ENCODE data around the gene JSRP1. TPM values are rescaled to one million over a fixed set of nuclear protein-coding genes. Genes with fewer than 3 reads are reported as not detected.

JSRP1 gene
- polyA plus RNA-seq, 1 of the 3 experiments (the other 2 are of a cell fraction), result 0.76 TPM

DNA sequence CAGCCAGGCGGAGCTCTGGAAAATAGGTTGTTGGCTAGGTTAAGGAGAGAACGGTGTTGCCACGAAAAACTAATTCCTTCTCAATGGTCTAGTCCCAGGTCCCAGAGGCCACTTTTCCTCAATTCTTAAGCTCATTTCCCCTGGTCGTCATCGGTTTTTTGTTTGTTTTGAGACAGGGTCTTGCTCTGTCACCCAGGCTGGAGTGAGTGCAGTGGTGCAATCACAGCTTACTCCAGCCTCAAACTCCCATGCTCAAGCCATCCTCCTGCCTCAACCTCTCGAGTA is 18.4 kb downstream of the JSRP1 start:
- Histone ChIP-seq H3K4me2 (peak overlapping the region; percentile 98), H3K4me1 (ENCODE audit: control insufficient read depth in 1 of 2, insufficient read depth in 2 of 2, low read depth in 1 of 2, low read length in 1 of 2) (peaks cover 21 to 50% of the 10 kb centered on the region in 2 experiments; a peak in 3 of 4 replicates), H3K9me2 (no peaks in the 10 kb centered on the region), H3K9me3 (no peaks in the 10 kb centered on the region), H3K27me3 (ENCODE audit: insufficient read depth) (no peaks in the 10 kb centered on the region), H3K27ac (ENCODE audit: low read depth in 2 of 2, low read length in 1 of 2) (peak overlapping the region in 1 of 2 experiments; percentile 96; a peak in 3 of 4 replicates), H3K79me2 (ENCODE audit: insufficient read depth) (peaks cover 95% of the 10 kb centered on the region), H2AFZ (ENCODE audit: low read depth) (no peak overlapping the region), H3F3A (replicated peaks; ENCODE audit: insufficient read depth) (peaks cover 21% of the 10 kb centered on the region), H3K4me3 (ENCODE audit: low read depth in 2 of 2, low read length in 1 of 2) (peak overlapping the region; percentile 76 to 89), H4K20me1 (ENCODE audit: insufficient read depth) (peaks cover 64% of the 10 kb centered on the region), H3K9ac (peak overlapping the region; percentile 95; the same call in 1 of the 2 replicates), H3K36me3 (replicated peaks in 1 of 2; ENCODE audit: control insufficient read depth in 1 of 2, insufficient read depth in 2 of 2, low read length in 1 of 2) (peaks cover 4 to 15% of the 10 kb centered on the region in 2 experiments)
- 70% methylated on average over 6 of the region's 6 CpGs for WGBS (ENCODE audit: low lambda C conversion rate)
- no peak for DNase-seq
- POLR2A ChIA-PET, result interaction anchor here (1.6 kb wide), 1 partner anchor 19 kb away, joined by 3 read pairs; the partner anchor contains the start of gene JSRP1
- TF ChIP-seq NRF1 (IDR thresholded peaks at IDR 0.05; ENCODE audit: low read depth, low read length) (no peak), MXI1 (IDR thresholded peaks at IDR 0.05; ENCODE audit: low read depth, low read length) (no peak), PBX3 (IDR thresholded peaks at IDR 0.05) (no peak), REST (IDR thresholded peaks at IDR 0.05; ENCODE audit: low read depth, low read length) (no peak), JUND (IDR thresholded peaks at IDR 0.05) (no peak), MAX (IDR thresholded peaks at IDR 0.05; ENCODE audit: low read depth) (no peak), FOSL2 (IDR thresholded peaks at IDR 0.05; ENCODE audit: borderline replicate concordance, low read depth) (no peak), EZH2phosphoT487 (IDR thresholded peaks at IDR 0.05; ENCODE audit: borderline replicate concordance, low read depth) (no peak), TAF1 (IDR thresholded peaks at IDR 0.05; ENCODE audit: borderline replicate concordance, low read depth, low read length) (no peak), EP300 (IDR thresholded peaks at IDR 0.05; ENCODE audit: borderline replicate concordance in 1 of 2, low read depth in 1 of 2, low read length in 1 of 2) (no peak), TCF12 (IDR thresholded peaks at IDR 0.05) (no peak), GABPA (IDR thresholded peaks at IDR 0.05; ENCODE audit: low read depth) (no peak), RAD21 (IDR thresholded peaks at IDR 0.05; ENCODE audit: low read length) (no peak)
- TF ChIP-seq, protein P1, sequence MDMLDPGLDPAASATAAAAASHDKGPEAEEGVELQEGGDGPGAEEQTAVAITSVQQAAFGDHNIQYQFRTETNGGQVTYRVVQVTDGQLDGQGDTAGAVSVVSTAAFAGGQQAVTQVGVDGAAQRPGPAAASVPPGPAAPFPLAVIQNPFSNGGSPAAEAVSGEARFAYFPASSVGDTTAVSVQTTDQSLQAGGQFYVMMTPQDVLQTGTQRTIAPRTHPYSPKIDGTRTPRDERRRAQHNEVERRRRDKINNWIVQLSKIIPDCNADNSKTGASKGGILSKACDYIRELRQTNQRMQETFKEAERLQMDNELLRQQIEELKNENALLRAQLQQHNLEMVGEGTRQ (IDR thresholded peaks at IDR 0.05; ENCODE audit: borderline replicate concordance, low read depth, low read length), result no peak
- TF ChIP-seq, protein P2, sequence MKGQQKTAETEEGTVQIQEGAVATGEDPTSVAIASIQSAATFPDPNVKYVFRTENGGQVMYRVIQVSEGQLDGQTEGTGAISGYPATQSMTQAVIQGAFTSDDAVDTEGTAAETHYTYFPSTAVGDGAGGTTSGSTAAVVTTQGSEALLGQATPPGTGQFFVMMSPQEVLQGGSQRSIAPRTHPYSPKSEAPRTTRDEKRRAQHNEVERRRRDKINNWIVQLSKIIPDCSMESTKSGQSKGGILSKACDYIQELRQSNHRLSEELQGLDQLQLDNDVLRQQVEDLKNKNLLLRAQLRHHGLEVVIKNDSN (IDR thresholded peaks at IDR 0.05; ENCODE audit: borderline replicate concordance, low read depth), result no peak
- TF ChIP-seq, protein P3, sequence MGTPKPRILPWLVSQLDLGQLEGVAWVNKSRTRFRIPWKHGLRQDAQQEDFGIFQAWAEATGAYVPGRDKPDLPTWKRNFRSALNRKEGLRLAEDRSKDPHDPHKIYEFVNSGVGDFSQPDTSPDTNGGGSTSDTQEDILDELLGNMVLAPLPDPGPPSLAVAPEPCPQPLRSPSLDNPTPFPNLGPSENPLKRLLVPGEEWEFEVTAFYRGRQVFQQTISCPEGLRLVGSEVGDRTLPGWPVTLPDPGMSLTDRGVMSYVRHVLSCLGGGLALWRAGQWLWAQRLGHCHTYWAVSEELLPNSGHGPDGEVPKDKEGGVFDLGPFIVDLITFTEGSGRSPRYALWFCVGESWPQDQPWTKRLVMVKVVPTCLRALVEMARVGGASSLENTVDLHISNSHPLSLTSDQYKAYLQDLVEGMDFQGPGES (IDR thresholded peaks at IDR 0.05; ENCODE audit: low read depth, low read length), result no peak
- CTCF ChIA-PET, result interaction anchor here (1.1 to 10.4 kb wide), 8 partner anchors 11 to 85 kb away, joined by 3 to 121 read pairs (median 10); partner anchors contain the start of gene JSRP1
